Jurkat, Clone E6-1 (cell line): ENCODE data around the gene CFAP45.

Source experiments
- DNase-seq: peaks from one replicate; pipeline ENCODE4 v3.0.0-alpha.2; 2011; ENCODE audit warnings: low read depth, low spot score
- H3K4me3 ChIP-seq: 2 replicates; pipeline ENCODE4 v1.5.1; 2011; ENCODE audit warnings: mild to moderate bottlenecking, low read length, control low read depth, moderate library complexity

The CFAP45 gene

GRCh38 chr1:159938211-159938852 is 38.4 kb upstream of the CFAP45 start:
- H3K4me3 ChIP-seq: no peak overlapping the region
- no peak for DNase-seq

DNA sequence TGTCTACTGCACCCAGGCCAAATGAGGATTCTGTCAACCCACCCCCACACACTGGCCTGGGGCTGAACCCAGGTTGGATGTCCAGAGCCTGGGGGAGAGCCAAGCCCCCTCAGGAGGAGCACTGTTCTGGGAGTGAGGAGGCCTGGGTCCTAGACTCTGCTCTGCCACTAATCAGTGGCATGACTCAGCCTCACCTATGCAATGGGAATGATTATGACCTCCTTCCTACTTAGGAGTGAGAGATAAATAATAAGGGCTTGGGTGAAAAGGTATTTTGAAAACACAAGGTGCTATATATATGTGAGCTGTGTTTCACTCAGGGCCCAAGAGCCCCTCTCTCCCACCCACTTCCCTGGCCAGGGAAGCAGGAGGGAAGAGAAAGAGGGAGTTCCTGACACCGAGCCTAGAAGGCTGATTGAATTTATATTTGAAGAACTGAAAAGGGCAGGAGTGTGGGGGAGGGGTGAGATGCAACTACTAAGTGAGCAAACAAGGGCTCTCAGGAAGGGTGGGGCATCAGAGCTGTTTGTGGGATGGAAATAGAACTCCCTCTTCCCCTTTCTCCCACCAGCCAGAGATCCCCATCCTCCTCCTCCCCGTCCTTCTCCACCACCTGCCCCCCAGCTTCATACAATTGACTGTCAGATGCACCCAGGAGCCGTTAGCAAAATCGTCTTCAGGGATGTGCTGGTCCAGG is 37.2 kb upstream of the CFAP45 start:
- no peak for DNase-seq
- no peak overlapping the region for H3K4me3 ChIP-seq

GRCh38 chr1:159936273-159936904 is 36.4 kb upstream of the CFAP45 start:
- peak; percentile 50 for DNase-seq
- no peak overlapping the region for H3K4me3 ChIP-seq

DNA sequence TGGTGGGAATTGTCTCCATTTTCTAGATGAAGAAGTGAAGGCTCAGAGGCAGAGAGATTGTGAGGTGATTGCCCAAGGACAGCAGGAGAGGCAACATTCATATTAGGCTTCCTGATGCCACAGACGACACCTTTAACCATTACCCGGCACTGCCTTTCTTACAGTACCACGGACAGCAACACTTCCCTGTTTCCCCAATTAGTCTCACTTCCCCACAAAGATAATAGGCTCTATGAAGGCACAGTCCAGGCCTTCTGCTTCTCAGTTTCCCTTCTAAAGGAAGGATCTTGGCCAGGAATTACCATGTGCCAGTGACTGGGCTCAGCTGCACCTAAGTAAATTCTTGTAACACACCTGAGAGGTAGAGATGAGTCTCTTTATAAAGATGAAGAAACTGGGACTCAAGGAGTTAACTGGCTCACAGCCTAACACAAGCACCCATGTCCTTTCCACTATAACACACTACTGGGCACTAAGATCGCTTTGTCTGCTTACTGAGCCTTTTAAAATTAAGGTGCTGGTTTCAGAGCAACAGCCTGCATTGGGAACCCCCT is 35.8 kb upstream of the CFAP45 start:
- no peak for DNase-seq
- no peak overlapping the region for H3K4me3 ChIP-seq

GRCh38 chr1:159935305-159935704 is 35.3 kb upstream of the CFAP45 start:
- no peak overlapping the region for H3K4me3 ChIP-seq
- DNase-seq: no peak

- no peak for DNase-seq
- no peak overlapping the region for H3K4me3 ChIP-seq
These were observed 34.4 kb upstream of the CFAP45 start for GRCh38 chr1:159934136-159935039.

DNA sequence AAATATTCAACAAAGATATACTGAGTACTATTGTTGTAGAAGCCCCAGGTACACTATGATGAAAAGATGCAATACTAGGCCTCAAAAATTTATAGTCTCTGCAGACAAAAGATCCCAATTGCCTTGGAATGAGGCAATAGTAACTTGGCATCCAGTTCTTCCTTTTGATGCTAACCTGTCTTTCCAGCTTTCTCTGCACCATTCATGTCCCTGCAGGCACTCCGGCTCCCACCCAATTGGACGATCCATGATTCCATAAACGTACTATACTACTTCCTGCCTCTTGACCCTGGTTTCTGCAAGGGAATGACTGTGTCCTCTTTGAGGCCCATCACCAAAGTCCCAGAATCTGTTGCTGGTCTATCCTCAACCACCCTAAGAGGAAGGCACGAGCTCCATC is 33.4 kb upstream of the CFAP45 start:
- DNase-seq: no peak
- H3K4me3 ChIP-seq: no peak overlapping the region

DNA sequence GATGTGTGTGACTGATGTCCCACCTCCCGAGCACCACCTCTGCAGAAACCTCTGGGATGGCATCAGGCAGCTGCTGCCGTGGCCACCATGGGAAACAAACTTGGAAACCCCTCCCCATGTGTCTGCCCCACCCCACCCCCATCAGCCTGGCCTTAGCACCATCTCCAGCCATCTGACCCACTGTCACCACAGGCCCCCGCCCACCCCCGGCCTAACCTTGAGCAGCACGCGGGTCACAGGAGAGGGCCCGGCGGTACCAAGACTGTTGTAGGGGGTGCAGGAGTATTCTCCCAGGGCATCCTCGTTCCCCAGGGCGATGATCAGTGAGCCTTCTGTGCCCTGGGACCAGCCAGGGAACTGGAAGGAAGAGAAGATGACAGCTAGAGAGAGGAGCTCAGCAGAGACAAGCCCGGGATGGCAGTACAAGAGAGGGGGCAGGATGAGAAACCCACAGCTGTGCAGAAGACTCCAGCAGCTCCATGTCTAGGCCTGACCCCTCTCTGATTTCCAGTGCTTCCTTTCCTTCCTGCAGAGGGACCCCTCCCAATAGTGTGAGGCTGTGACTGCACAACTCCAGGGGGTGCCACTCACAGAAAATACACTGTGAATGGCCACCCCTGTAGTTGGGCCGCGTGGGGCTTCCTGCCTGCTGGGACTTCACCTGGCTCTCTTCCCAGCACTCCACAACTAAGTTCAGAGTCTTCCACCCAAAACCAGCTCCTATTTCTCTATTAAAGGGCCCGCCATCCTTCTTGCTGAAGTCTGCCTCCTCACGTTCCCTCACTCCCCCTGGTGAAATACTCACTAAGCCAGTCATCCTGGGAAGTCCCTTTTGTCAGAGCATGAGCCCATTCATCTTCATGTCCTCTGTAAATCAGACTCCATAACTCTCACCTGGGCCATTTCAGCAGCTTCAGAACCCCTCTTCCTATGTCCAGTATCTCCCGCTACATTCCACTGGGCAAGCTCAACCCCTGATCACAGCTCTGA is 32.6 kb upstream of the CFAP45 start:
- DNase-seq: no peak
- H3K4me3 ChIP-seq: no peak overlapping the region

DNA sequence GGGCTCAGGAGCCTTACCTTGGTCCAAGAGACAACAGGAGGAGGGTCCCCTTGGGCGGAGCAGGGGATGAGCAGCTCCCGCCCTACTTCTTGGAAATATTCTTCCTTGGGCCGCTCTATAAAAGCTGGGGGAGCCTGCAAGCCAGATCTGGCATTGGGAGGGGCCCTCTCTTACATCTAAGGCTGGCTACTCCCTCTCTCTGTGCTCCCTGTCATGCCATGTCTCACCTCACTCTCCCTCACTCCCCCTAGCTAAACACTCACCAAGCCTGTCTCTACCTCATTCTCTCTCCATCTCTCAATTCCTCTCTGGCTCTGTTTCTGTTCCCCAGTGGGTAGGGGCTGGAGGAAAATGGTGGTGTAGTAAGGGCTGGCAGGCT is 31.8 kb upstream of the CFAP45 start:
- no peak overlapping the region for H3K4me3 ChIP-seq
- no peak for DNase-seq

GRCh38 chr1:159931101-159931794 is 31.3 kb upstream of the CFAP45 start:
- no peak overlapping the region for H3K4me3 ChIP-seq
- no peak for DNase-seq

- no peak for DNase-seq
- H3K4me3 ChIP-seq: no peak overlapping the region
These were observed 30.7 kb upstream of the CFAP45 start for GRCh38 chr1:159930634-159931033.

- DNase-seq: no peak
These were observed 30.3 kb upstream of the CFAP45 start for GRCh38 chr1:159930216-159930615.

GRCh38 chr1:159929155-159930051 is 29.4 kb upstream of the CFAP45 start:
- no peak for DNase-seq
- H3K4me3 ChIP-seq: no peak overlapping the region

More at GRCh38 chr1:159930216-159930615, 30.3 kb upstream of the CFAP45 start:
- H3K4me3 ChIP-seq: no peak overlapping the region

GRCh38 chr1:159928491-159929050 is 28.6 kb upstream of the CFAP45 start:
- no peak for DNase-seq
- H3K4me3 ChIP-seq: no peak overlapping the region

GRCh38 chr1:159927849-159928431 is 28.0 kb upstream of the CFAP45 start:
- no peak overlapping the region for H3K4me3 ChIP-seq
- no peak for DNase-seq

- H3K4me3 ChIP-seq: no peak overlapping the region
- DNase-seq: no peak
These were observed 27.4 kb upstream of the CFAP45 start for GRCh38 chr1:159927211-159927848.
